SH-SY5Y (cell line): ENCODE results near the gene SLC2A1.

Source experiments
- GATA2 ChIP-seq: IDR thresholded peaks from 2 replicates; pipeline ENCODE4 v1.6.1; 2011; ENCODE audit warnings: mild to moderate bottlenecking, low read depth, low read length
- GATA3 ChIP-seq: IDR thresholded peaks from 2 replicates; pipeline ENCODE4 v1.6.1; 2011; ENCODE audit warnings: low read depth, mild to moderate bottlenecking, low read length, moderate library complexity

GRCh38 chr1:42971841-42972291 lies 13.2 kb upstream of the SLC2A1 start:
- TF ChIP-seq GATA2 (no peak), GATA3 (no peak)
